Left ventricle myocardium inferior (tissue), 1 donor: ENCODE data around the gene HSPA8. TPM values are rescaled to one million over a fixed set of nuclear protein-coding genes. Genes with fewer than 3 reads are reported as not detected.
"Not testable (repeated sequence)": the region's sequence is repeated elsewhere in the genome, so short reads cannot be mapped to it uniquely, and the experiment has no call there.

Source experiments
- DNase-seq: peaks from one replicate; pipeline ENCODE4 v3.0.0-alpha.2; 2020
- H3K27ac ChIP-seq: fragments of 200-600 bp; replicated peaks from 2 replicates; pipeline ENCODE4 v1.8.0; 2021
- H3K27me3 ChIP-seq: fragments of 200-600 bp; 2 replicates; pipeline ENCODE4 v1.8.0; 2021; ENCODE audit warnings: low read depth
- H3K36me3 ChIP-seq: fragments of 200-600 bp; 2 replicates; pipeline ENCODE4 v1.8.0; 2021
- H3K4me1 ChIP-seq: fragments of 200-600 bp; 2 replicates; pipeline ENCODE4 v1.8.0; 2021
- H3K4me3 ChIP-seq: fragments of 200-600 bp; 2 replicates; pipeline ENCODE4 v1.8.0; 2021; ENCODE audit warnings: mild to moderate bottlenecking, moderate library complexity
- H3K9me3 ChIP-seq: fragments of 200-600 bp; replicated peaks from 2 replicates; pipeline ENCODE4 v1.8.0; 2021
- intact Hi-C: fragments of 100-400 bp; cut with micrococcal nuclease; formaldehyde crosslinking; loops from one replicate; pipeline ENCODE4 v1.11.0; 2022
- total RNA-seq: library from RNA; stranded (reverse); fragmentation: NEBNext Ultra II Directional; extraction: Animal tissue kit (Norgen Biotek cat#: 25700); gene quantifications from one replicate; pipeline ENCODE4 v1.2.1, GENCODE V29; 2021
- TF ChIP-seq, protein P1 (sequence below): fragments of 200-600 bp; IDR thresholded peaks from 2 replicates; pipeline ENCODE4 v1.8.0; 2021; ENCODE audit warnings: antibody characterized with exemption, mild to moderate bottlenecking, borderline replicate concordance
- donor health status: DM: no; HTN: yes; CAD: no; lungs with severe emphysema.

HSPA8 gene
- total RNA-seq, 1 donor from 2014 or later, result 1,405 TPM

DNA sequence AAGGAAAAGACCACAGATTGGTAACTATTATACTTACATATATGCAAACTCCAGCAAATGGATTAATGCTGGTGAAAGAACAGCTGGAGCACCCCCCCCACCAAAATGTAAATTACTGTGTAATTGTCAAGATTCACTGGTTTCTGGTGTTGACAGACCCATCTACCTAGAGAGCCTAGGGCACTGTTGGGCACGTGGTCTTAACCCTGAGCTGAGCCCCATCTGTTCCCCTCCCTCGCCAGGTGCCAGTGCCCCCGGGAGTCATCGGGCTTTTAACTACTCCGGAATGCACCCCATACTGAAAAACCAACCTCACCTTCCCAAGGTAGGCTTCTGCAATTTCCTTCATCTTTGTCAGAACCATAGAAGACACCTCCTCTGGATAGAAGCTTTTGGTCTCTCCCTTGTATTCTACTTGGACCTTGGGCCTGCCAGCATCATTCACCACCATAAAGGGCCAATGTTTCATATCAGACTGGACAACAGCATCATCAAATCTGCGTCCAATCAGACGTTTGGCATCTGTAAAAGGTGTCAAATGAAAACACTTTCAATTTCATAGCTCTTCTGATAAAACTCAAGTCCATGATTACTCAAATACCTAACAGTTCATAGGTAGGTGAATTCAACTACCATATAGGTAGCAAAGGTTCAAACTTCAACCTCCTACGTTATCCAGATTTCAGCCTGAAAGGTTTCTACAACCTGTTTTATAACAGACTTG, 1.5 kb downstream of the HSPA8 start:
- H3K4me3 ChIP-seq, result peak overlapping the region; percentile 98
- no peak for DNase-seq
- no peaks in the 10 kb centered on the region for H3K27me3 ChIP-seq
- H3K27ac ChIP-seq, result peak overlapping the region; percentile 100
- H3K36me3 ChIP-seq, result peaks cover 60% of the 10 kb centered on the region
- peaks cover 91% of the 10 kb centered on the region for H3K4me1 ChIP-seq
- TF ChIP-seq, protein P1, sequence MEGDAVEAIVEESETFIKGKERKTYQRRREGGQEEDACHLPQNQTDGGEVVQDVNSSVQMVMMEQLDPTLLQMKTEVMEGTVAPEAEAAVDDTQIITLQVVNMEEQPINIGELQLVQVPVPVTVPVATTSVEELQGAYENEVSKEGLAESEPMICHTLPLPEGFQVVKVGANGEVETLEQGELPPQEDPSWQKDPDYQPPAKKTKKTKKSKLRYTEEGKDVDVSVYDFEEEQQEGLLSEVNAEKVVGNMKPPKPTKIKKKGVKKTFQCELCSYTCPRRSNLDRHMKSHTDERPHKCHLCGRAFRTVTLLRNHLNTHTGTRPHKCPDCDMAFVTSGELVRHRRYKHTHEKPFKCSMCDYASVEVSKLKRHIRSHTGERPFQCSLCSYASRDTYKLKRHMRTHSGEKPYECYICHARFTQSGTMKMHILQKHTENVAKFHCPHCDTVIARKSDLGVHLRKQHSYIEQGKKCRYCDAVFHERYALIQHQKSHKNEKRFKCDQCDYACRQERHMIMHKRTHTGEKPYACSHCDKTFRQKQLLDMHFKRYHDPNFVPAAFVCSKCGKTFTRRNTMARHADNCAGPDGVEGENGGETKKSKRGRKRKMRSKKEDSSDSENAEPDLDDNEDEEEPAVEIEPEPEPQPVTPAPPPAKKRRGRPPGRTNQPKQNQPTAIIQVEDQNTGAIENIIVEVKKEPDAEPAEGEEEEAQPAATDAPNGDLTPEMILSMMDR, result no peak
- intact Hi-C loops, result no loop called here
- no peaks in the 10 kb centered on the region for H3K9me3 ChIP-seq

DNA sequence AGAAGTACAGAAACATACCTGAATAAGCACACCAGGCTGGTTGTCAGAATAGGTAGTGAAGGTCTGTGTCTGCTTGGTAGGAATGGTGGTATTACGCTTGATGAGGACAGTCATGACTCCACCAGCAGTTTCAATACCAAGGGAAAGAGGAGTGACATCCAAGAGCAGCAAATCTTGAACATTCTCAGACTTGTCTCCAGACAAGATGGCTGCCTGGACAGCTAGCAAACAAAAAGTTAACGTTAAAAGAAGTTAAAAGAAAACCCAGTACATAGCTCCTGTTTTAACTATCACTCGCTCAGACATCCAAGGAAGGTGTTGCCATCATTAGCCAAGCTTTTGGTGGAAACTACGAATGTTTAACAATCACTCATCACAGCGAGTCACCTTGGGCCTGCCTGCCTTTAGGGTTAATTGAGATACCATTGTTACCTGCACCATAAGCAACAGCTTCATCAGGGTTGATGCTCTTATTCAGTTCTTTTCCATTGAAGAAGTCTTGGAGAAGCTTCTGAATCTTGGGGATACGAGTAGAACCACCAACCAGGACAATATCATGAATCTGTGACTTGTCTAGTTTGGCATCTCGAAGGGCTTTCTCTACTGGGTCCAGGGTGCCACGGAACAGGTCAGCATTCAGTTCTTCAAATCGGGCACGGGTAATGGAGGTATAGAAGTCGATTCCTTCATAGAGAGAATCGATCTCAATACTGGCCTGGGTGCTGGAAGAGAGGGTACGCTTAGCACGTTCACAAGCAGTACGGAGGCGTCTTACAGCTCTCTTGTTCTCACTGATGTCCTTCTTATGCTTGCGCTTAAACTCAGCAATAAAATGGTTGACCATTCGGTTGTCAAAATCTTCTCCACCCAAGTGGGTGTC, 2.7 kb downstream of the HSPA8 start:
- H3K9me3 ChIP-seq, H3K27me3 ChIP-seq, intact Hi-C loops, DNase-seq: not testable (repeated sequence)
- Histone ChIP-seq H3K27ac (peak overlapping the region; percentile 100), H3K4me3 (peak overlapping the region; percentile 98), H3K4me1 (peaks cover 90% of the 10 kb centered on the region), H3K36me3 (peaks cover 67% of the 10 kb centered on the region)

DNA sequence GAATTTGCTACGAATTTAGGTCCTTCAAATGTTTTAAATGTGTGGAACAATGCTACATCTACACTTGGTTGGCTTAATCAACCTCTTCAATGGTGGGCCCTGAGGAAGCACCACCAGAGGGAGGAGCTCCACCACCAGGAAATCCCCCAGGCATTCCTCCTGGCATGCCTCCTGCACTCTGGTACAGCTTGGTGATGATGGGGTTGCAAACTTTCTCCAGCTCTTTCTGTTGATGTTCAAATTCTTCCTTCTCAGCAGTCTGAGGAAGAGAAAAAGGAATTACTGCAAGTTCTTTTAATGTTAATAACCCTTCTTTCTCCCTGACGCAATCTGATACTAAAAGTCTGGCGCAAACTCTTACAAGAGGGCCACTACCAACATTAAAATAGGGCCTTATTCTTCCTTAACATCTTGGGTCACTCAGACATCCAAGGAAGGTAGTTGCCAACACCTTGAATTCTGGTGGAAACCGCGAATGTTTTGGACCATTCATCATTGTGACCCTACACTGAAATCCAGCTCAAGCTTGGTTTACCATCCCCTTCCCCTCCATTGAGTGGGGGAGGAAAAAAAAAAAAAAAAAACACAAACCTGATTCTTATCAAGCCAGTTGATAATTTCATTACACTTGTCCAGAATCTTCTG, 4.2 kb downstream of the HSPA8 start:
- peaks cover 76% of the 10 kb centered on the region for H3K36me3 ChIP-seq
- peak overlapping the region; percentile 98 for H3K4me3 ChIP-seq
- TF ChIP-seq, protein P1, result no peak
- no peaks in the 10 kb centered on the region for H3K27me3 ChIP-seq
- intact Hi-C loops, result no loop called here
- H3K9me3 ChIP-seq, result no peaks in the 10 kb centered on the region
- DNase-seq, result no peak
- peaks cover 78% of the 10 kb centered on the region for H3K4me1 ChIP-seq
- H3K27ac ChIP-seq, result peak overlapping the region; percentile 29

DNA sequence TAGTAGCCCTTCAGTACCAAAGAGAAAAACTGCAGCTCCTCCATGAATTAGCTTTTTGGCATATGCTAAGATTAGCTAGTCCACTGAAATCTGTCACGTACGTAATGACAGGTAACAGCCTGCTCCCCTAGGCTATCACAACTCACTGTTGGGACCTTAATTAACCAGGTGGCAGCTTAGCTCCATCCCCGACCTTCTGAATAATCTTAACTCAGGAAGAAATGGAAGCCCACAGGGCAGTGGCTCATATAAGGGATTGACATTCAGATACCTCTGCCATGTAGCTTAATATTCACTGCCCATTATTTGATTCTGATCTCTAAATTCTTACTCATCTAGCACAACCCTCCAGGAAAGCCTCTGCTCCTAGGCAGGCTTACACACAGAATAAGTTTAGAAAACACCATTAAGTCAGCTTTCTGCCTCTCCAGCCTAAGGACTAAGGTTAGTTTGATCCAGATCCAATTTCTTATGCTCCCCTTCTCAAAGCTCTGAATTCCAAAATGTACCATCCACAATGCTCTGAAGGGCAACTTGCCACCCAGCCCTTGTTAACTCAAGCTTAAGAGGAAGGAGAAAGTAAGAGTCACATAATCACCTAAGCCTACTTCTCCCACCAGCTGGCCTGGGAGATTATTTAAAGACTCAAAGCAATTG, 5.0 kb downstream of the HSPA8 start:
- intact Hi-C loops, result no loop called here
- Histone ChIP-seq H3K27me3 (no peaks in the 10 kb centered on the region), H3K9me3 (no peaks in the 10 kb centered on the region), H3K36me3 (peaks cover 76% of the 10 kb centered on the region), H3K4me1 (peaks cover 75% of the 10 kb centered on the region), H3K4me3 (peak overlapping the region; percentile 98), H3K27ac (peak overlapping the region; percentile 3)
- DNase-seq, result no peak
- TF ChIP-seq, protein P1, result no peak

DNA sequence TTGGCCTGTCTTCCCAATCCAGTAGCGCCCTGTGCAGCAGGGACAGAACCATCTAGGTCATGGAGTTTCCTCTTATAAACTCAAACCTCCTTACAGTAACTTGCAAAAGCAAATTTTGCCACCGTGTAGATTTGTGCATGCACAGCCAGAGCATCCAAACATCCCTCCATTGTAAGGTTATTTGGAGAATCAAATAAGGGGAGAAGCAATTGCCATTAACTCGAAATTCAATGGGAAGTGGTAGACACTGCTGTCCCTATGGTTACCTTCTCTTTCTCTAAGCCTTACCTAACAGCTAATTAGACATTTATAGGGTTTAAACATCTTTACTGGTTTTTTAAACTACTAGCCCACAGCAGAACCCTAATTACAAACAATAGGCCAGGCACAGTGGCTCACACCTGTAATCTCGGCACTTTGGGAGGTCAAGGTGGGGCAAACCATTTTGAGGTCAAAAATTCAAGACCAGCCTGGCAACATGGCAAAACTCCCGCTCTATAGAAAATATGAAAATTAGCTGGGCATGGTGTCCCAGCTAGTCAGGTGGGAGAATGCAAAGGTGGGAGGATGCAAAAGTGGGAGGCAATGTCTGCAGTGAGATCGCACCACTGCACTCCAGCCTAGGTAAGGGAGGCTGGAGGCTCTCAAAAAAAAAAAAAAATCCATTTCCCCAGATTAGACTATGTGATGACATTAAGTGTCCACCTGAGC, 6.6 kb downstream of the HSPA8 start:
- TF ChIP-seq, protein P1, result no peak
- H3K27ac ChIP-seq, result no peak overlapping the region
- DNase-seq, result no peak
- no peaks in the 10 kb centered on the region for H3K27me3 ChIP-seq
- intact Hi-C loops, result no loop called here
- H3K9me3 ChIP-seq, result no peaks in the 10 kb centered on the region
- H3K4me1 ChIP-seq, result peaks cover 60% of the 10 kb centered on the region
- H3K36me3 ChIP-seq, result peaks cover 65% of the 10 kb centered on the region
- no peak overlapping the region for H3K4me3 ChIP-seq
